Mesenchymal stem cell (in vitro differentiated cells and primary cell): ENCODE measurements around the gene PRKCSH.

Experiments used
- DNase-seq: peaks from one replicate; pipeline ENCODE4 v3.0.0-alpha.2; 2013
- H2AFZ ChIP-seq: one replicate; pipeline ENCODE4 v1.6.1; 2013; ENCODE audit warnings: low read depth, mild to moderate bottlenecking, control low read depth, inconsistent platforms, low read length, moderate library complexity
- H2AK5ac ChIP-seq: 2 replicates; pipeline ENCODE4 v1.6.1; 2013; ENCODE audit warnings: low read length, moderate library complexity, mild to moderate bottlenecking, inconsistent platforms; ENCODE audit not compliant: severe bottlenecking
- H2BK120ac ChIP-seq: one replicate; pipeline ENCODE4 v1.6.1; 2013; ENCODE audit warnings: low read depth, mild to moderate bottlenecking, inconsistent platforms, low read length, moderate library complexity
- H2BK12ac ChIP-seq, 2 experiments: one replicate each; pipeline ENCODE4 v1.6.1; 2013; ENCODE audit warnings: inconsistent platforms in 2 of 2, low read length in 2 of 2, mild to moderate bottlenecking in 2 of 2, moderate library complexity in 2 of 2, control low read depth in 1 of 2
- H2BK15ac ChIP-seq: one replicate; pipeline ENCODE4 v1.6.1; 2013; ENCODE audit warnings: mild to moderate bottlenecking, low read depth, inconsistent platforms; ENCODE audit not compliant: poor library complexity, severe bottlenecking
- H2BK5ac ChIP-seq: 2 replicates; pipeline ENCODE4 v1.6.1; 2013; ENCODE audit warnings: low read depth, mild to moderate bottlenecking, low read length, control low read depth, inconsistent platforms; ENCODE audit not compliant: poor library complexity, severe bottlenecking
- H3K14ac ChIP-seq, 2 experiments: one replicate each; pipeline ENCODE4 v1.6.1; 2013; ENCODE audit warnings: inconsistent platforms in 2 of 2, low read length in 2 of 2, control low read depth in 1 of 2, mild to moderate bottlenecking in 1 of 2, moderate library complexity in 1 of 2
- H3K18ac ChIP-seq, 2 experiments: one replicate each; pipeline ENCODE4 v1.6.1; 2013; ENCODE audit warnings: inconsistent platforms in 2 of 2, low read length in 2 of 2, control low read depth in 1 of 2, low read depth in 1 of 2, mild to moderate bottlenecking in 1 of 2
- H3K23ac ChIP-seq, 2 experiments: one replicate each; pipeline ENCODE4 v1.6.1; 2013; ENCODE audit warnings: inconsistent platforms in 2 of 2, low read length in 2 of 2, mild to moderate bottlenecking in 2 of 2, moderate library complexity in 2 of 2, control low read depth in 1 of 2
- H3K27ac ChIP-seq: 2 replicates; pipeline ENCODE4 v1.5.1; 2013; ENCODE audit warnings: mild to moderate bottlenecking, moderate library complexity, low read length, control low read depth, inconsistent platforms; ENCODE audit not compliant: poor library complexity, severe bottlenecking
- H3K27me3 ChIP-seq, 2 experiments: 2 replicates each; pipeline versions ENCODE4 v1.6.1 to v1.7.0; 2013; ENCODE audit warnings: low read length in 2 of 2, mild to moderate bottlenecking in 2 of 2, moderate library complexity in 2 of 2, control low read depth in 1 of 2, inconsistent platforms in 1 of 2; ENCODE audit not compliant: control insufficient read depth in 1 of 2, insufficient read depth in 1 of 2
- H3K36me3 ChIP-seq, 2 experiments: 2 replicates each; pipeline versions ENCODE4 v1.6.1 to v1.7.0; 2013; ENCODE audit warnings: low read length in 2 of 2, control low read depth in 1 of 2, inconsistent platforms in 1 of 2, low read depth in 1 of 2, mild to moderate bottlenecking in 1 of 2; ENCODE audit not compliant: insufficient read depth in 2 of 2, control insufficient read depth in 1 of 2
- H3K4ac ChIP-seq, 2 experiments: one replicate each; pipeline ENCODE4 v1.6.1; 2013; ENCODE audit warnings: inconsistent platforms in 2 of 2, low read length in 2 of 2, mild to moderate bottlenecking in 2 of 2, moderate library complexity in 2 of 2, control low read depth in 1 of 2, low read depth in 1 of 2
- H3K4me1 ChIP-seq: 2 replicates; pipeline ENCODE4 v1.6.1; 2013; ENCODE audit warnings: low read depth, low read length, control low read depth; ENCODE audit not compliant: control insufficient read depth, insufficient read depth
- H3K4me2 ChIP-seq: 2 replicates; pipeline ENCODE4 v1.6.1; 2013; ENCODE audit warnings: low read length, mild to moderate bottlenecking, inconsistent platforms; ENCODE audit not compliant: poor library complexity, severe bottlenecking
- H3K4me3 ChIP-seq, 2 experiments: 2 replicates each; pipeline versions ENCODE4 v1.5.1 to v1.7.0; 2013; ENCODE audit warnings: low read length in 2 of 2, mild to moderate bottlenecking in 2 of 2, control low read depth in 1 of 2, low read depth in 1 of 2; ENCODE audit not compliant: insufficient read depth in 1 of 2
- H3K79me1 ChIP-seq: replicated peaks from 2 replicates; pipeline ENCODE4 v1.6.1; 2013; ENCODE audit warnings: mild to moderate bottlenecking, control low read depth, low read length, inconsistent platforms; ENCODE audit not compliant: poor library complexity, severe bottlenecking
- H3K9ac ChIP-seq: 2 replicates; pipeline ENCODE4 v1.7.0; 2013; ENCODE audit warnings: mild to moderate bottlenecking, low read length, moderate library complexity
- H3K9me3 ChIP-seq: 2 replicates; pipeline ENCODE4 v1.7.0; 2013; ENCODE audit warnings: mild to moderate bottlenecking, low read length; ENCODE audit not compliant: control insufficient read depth
- H4K8ac ChIP-seq: one replicate; pipeline ENCODE4 v1.6.1; 2013; ENCODE audit warnings: inconsistent platforms, mild to moderate bottlenecking, low read length, moderate library complexity
- H4K91ac ChIP-seq: one replicate; pipeline ENCODE4 v1.6.1; 2013; ENCODE audit warnings: mild to moderate bottlenecking, low read length, inconsistent platforms
- WGBS: methylation state at CpG from one replicate; pipeline ENCODE4 v1.1.7; 2013; ENCODE audit warnings: mixed read lengths; 5-methylcytosine and 5-hydroxymethylcytosine counted together

The PRKCSH gene

DNA sequence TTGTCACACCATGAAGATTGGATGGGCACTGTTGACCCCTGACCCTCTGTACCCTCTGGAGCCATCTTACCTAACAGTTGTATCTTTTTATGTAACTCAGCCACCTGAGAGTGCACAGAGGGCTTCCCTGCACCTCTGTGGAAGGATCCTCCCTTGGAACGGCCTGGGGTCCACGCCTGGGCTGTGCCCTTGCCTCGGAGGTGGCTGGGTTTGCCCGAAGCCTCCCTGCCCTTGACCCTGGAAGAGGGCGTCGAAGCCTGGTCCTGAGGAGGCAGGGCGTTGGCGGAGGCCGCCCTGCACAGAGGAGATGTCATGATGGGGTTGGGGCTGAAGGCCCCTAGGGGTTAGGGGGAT is 755 bp upstream of the PRKCSH start:
- H4K91ac ChIP-seq, result peak overlapping the region; percentile 92
- no peaks in the 10 kb centered on the region for H3K9me3 ChIP-seq
- H3K27me3 ChIP-seq, result no peaks in the 10 kb centered on the region
- H3K27ac ChIP-seq, result peak overlapping the region; percentile 68
- H2AFZ ChIP-seq, result peak overlapping the region; percentile 98
- no peak for DNase-seq
- peak overlapping the region; percentile 87 to 91 for H2BK12ac ChIP-seq
- H3K23ac ChIP-seq, result peak overlapping the region in 1 of 2 experiments; percentile 24
- peak overlapping the region in 1 of 2 experiments; percentile 69 for H3K14ac ChIP-seq
- H3K4me2 ChIP-seq, result peak overlapping the region; percentile 87
- peaks cover 29 to 31% of the 10 kb centered on the region in 2 experiments for H3K36me3 ChIP-seq
- H2BK15ac ChIP-seq, result peak overlapping the region; percentile 76
- no peak overlapping the region for H2BK5ac ChIP-seq
- peak overlapping the region; percentile 72 to 98 for H3K4ac ChIP-seq
- peaks cover 13% of the 10 kb centered on the region for H3K4me1 ChIP-seq
- H3K79me1 ChIP-seq, result peaks cover 22% of the 10 kb centered on the region
- peak overlapping the region; percentile 95 for H3K9ac ChIP-seq
- H2BK120ac ChIP-seq, result no peak overlapping the region
- peak overlapping the region; percentile 75 to 84 for H3K18ac ChIP-seq
- WGBS, result 19% methylated on average over 8 of the region's 9 CpGs
- H3K4me3 ChIP-seq, result peak overlapping the region; percentile 49 to 99
- H2AK5ac ChIP-seq, result no peak overlapping the region
- H4K8ac ChIP-seq, result peak overlapping the region; percentile 95

DNA sequence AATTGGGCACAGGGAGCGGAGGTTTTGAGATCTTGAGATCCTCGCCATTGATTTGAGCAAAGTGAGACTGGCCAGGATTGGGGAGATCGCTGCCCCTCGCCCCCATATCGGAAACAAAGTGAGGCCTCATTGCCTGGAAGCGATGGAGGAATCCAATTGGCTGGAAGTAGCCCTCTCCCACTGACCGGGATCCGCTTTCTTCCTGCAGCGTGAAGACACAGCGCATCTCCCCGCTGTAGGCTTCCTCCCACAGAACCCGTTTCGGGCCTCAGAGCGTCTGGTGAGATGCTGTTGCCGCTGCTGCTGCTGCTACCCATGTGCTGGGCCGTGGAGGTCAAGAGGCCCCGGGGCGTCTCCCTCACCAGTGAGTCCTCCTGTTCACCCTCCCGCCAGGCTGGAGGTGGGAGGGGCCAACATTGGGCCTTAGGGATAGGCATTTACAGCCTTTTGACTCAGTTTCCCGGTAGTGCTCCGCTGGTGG is 438 bp downstream of the PRKCSH start:
- H3K4me2 ChIP-seq, result peak overlapping the region; percentile 91
- H2AK5ac ChIP-seq, result no peak overlapping the region
- H3K9me3 ChIP-seq, result no peaks in the 10 kb centered on the region
- DNase-seq, result peak; percentile 54
- WGBS, result 8% methylated on average over 21 of the region's 21 CpGs
- peaks cover 39 to 41% of the 10 kb centered on the region in 2 experiments for H3K36me3 ChIP-seq
- H4K91ac ChIP-seq, result peak overlapping the region; percentile 30
- H2BK15ac ChIP-seq, result no peak overlapping the region
- peak overlapping the region in 1 of 2 experiments; percentile 19 for H3K14ac ChIP-seq
- H4K8ac ChIP-seq, result peak overlapping the region; percentile 82
- peak overlapping the region; percentile 45 for H3K27ac ChIP-seq
- no peak overlapping the region for H2BK5ac ChIP-seq
- H3K18ac ChIP-seq, result peak overlapping the region; percentile 2 to 81
- H3K4ac ChIP-seq, result peak overlapping the region in 1 of 2 experiments; percentile 81
- no peaks in the 10 kb centered on the region for H3K27me3 ChIP-seq
- no peak overlapping the region for H2BK120ac ChIP-seq
- peak overlapping the region; percentile 82 to 99 for H3K4me3 ChIP-seq
- peaks cover 29% of the 10 kb centered on the region for H3K79me1 ChIP-seq
- no peak overlapping the region for H2BK12ac ChIP-seq
- no peak overlapping the region for H2AFZ ChIP-seq
- H3K4me1 ChIP-seq, result peaks cover 13% of the 10 kb centered on the region
- peak overlapping the region; percentile 95 for H3K9ac ChIP-seq
- H3K23ac ChIP-seq, result peak overlapping the region in 1 of 2 experiments; percentile 92

DNA sequence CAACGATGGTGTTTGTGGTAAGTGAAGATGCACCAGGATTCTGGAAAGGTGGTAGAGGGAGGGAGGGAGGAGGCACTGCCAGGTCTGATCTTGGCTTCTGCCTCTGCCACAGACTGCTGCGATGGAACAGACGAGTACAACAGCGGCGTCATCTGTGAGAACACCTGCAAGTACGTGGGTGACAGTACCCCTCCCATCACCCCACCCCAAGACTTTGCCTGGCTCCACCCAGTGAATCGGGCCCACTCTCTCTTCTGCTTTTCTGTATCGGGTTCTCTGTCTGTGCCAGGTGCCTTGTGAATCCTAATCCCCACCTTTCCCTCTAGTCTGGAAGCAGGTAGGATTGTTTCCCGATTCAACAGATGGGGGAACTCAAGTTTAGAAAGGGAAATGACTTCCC is 2.5 kb downstream of the PRKCSH start:
- Histone ChIP-seq H4K8ac (no peak overlapping the region), H3K36me3 (peaks cover 56 to 58% of the 10 kb centered on the region in 2 experiments), H2AFZ (no peak overlapping the region), H3K4me2 (no peak overlapping the region), H3K27ac (no peak overlapping the region), H3K4me3 (no peak overlapping the region), H2AK5ac (no peak overlapping the region), H3K18ac (no peak overlapping the region), H2BK5ac (no peak overlapping the region), H3K14ac (no peak overlapping the region), H3K23ac (no peak overlapping the region), H3K4me1 (peaks cover 13% of the 10 kb centered on the region), H3K4ac (no peak overlapping the region), H4K91ac (no peak overlapping the region), H2BK15ac (no peak overlapping the region), H3K9ac (no peak overlapping the region), H3K27me3 (no peaks in the 10 kb centered on the region), H3K9me3 (no peaks in the 10 kb centered on the region), H2BK120ac (no peak overlapping the region), H2BK12ac (peak overlapping the region in 1 of 2 experiments; percentile 14), H3K79me1 (peaks cover 45% of the 10 kb centered on the region)
- 96% methylated on average over 8 of the region's 9 CpGs for WGBS
- no peak for DNase-seq

DNA sequence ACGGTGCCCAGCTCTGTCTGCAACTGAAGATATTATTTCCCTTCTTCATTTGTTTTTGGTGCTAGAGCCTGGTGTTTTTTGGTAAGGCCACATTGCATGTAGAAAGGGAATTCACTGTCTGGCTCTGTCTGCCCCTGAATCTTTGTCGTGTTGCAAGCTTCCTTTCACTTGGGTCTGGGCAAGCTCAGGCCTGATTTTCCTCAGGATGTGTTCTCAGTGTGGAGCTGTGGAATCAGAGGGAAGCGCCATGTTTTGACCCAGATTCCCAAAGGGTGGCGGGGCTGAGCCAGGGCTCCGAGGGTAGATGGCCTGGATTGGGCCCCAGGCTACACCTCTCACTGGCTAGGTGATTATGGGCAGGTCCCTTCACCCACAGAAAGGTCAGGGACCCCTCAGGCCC is 8.6 kb downstream of the PRKCSH start:
- no peak for DNase-seq
- Histone ChIP-seq H3K18ac (no peak overlapping the region), H3K27ac (no peak overlapping the region), H3K23ac (no peak overlapping the region), H2AFZ (no peak overlapping the region), H4K91ac (no peak overlapping the region), H3K36me3 (peaks cover 75 to 91% of the 10 kb centered on the region in 2 experiments), H2BK120ac (no peak overlapping the region), H3K27me3 (no peaks in the 10 kb centered on the region), H3K14ac (no peak overlapping the region), H4K8ac (no peak overlapping the region), H3K4me3 (no peak overlapping the region), H2BK15ac (no peak overlapping the region), H2BK5ac (no peak overlapping the region), H3K79me1 (peaks cover 54% of the 10 kb centered on the region), H2BK12ac (no peak overlapping the region), H3K9ac (no peak overlapping the region), H3K4ac (no peak overlapping the region), H3K9me3 (no peaks in the 10 kb centered on the region), H2AK5ac (no peak overlapping the region), H3K4me1 (peaks cover 4% of the 10 kb centered on the region), H3K4me2 (no peak overlapping the region)
- 94% methylated on average over 5 of the region's 5 CpGs for WGBS
